ENCODE results near the gene DAD1.

DNA sequence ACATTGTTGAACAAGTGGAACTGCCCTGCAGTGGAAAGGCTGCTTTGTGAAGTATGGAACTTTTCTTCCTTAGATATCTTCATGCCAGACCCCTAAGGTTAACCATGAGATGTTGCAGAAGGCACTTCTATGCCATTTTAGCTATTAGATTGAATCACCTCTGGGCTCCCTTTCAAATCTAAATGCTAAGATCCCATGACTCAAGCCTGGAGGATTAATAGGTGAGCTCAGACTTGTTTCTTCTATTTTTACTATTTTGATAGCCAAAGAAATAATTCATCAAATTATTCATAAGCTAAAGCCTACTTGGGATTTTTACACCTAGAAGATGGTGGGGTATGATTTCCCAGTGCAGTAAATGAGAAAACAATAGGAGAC, 64.3 kb downstream of the DAD1 start:
- TF ChIP-seq POLR2A (IDR thresholded peaks at IDR 0.05; ENCODE audit: control extremely low read depth in 1 of 2, low read depth in 2 of 2, low read length in 2 of 2) (no peak), MAFK (IDR thresholded peaks at IDR 0.05; ENCODE audit: low read depth, low read length) (no peak), POLR2AphosphoS5 (IDR thresholded peaks at IDR 0.05; ENCODE audit: low read depth, low read length) (no peak), ASH2L (IDR thresholded peaks at IDR 0.05; ENCODE audit: low read length) (no peak)
- TF ChIP-seq, protein P1, sequence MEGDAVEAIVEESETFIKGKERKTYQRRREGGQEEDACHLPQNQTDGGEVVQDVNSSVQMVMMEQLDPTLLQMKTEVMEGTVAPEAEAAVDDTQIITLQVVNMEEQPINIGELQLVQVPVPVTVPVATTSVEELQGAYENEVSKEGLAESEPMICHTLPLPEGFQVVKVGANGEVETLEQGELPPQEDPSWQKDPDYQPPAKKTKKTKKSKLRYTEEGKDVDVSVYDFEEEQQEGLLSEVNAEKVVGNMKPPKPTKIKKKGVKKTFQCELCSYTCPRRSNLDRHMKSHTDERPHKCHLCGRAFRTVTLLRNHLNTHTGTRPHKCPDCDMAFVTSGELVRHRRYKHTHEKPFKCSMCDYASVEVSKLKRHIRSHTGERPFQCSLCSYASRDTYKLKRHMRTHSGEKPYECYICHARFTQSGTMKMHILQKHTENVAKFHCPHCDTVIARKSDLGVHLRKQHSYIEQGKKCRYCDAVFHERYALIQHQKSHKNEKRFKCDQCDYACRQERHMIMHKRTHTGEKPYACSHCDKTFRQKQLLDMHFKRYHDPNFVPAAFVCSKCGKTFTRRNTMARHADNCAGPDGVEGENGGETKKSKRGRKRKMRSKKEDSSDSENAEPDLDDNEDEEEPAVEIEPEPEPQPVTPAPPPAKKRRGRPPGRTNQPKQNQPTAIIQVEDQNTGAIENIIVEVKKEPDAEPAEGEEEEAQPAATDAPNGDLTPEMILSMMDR (IDR thresholded peaks at IDR 0.05; ENCODE audit: control extremely low read depth in 1 of 3, insufficient read depth in 1 of 3, low read depth in 1 of 3, low read length in 3 of 3), result no peak
